Prostate gland (tissue), 2 donors: ENCODE measurements around the gene BTBD9. TPM values are rescaled to one million over a fixed set of nuclear protein-coding genes. Genes with fewer than 3 reads are reported as not detected.

ENCODE experiments used
- DNase-seq: peaks from one replicate; pipeline ENCODE4 v3.0.0-alpha.2; 2019; ENCODE audit warnings: low spot score
- H3K27ac ChIP-seq, 2 donors: fragments of 200-600 bp; sonication (generic); 2 replicates each; pipeline ENCODE4 v1.5.1; 2017 to 2019
- H3K27me3 ChIP-seq: fragments of 200-600 bp; sonication (generic); replicated peaks from 2 replicates; pipeline ENCODE4 v1.5.1; 2019; ENCODE audit not compliant: insufficient read depth
- H3K36me3 ChIP-seq, 2 donors: fragments of 200-600 bp; sonication (generic); 1 replicate in 1 of 2; 2 replicates in 1 of 2; pipeline versions ENCODE4 v1.5.1 to v1.8.1; 2017 to 2019
- H3K4me1 ChIP-seq: fragments of 200-600 bp; sonication (generic); replicated peaks from 2 replicates; pipeline ENCODE4 v1.5.1; 2019
- H3K4me3 ChIP-seq, 2 donors: fragments of 200-600 bp; sonication (generic); 2 replicates each; pipeline ENCODE4 v1.5.1; 2017 to 2019
- H3K9me3 ChIP-seq: fragments of 200-600 bp; sonication (generic); 2 replicates; pipeline ENCODE4 v1.5.1; 2017
- POLR2A ChIP-seq: fragments of 450-650 bp; IDR thresholded peaks from one replicate; pipeline ENCODE4 v1.6.1; 2016; ENCODE audit warnings: antibody characterized with exemption, mild to moderate bottlenecking
- POLR2AphosphoS5 ChIP-seq: sonication (generic); formaldehyde crosslinking; IDR thresholded peaks from one replicate; pipeline ENCODE4 v1.6.1; 2017; ENCODE audit warnings: antibody characterized with exemption
- WGBS: methylation state at CpG from one replicate; pipeline ENCODE4 v1.1.5; 2018; 5-methylcytosine and 5-hydroxymethylcytosine counted together
- intact Hi-C: fragments of 100-400 bp; cut with DNase I; formaldehyde crosslinking; loops from one replicate; pipeline ENCODE4 v1.14.2; 2022
- total RNA-seq, 2 donors: library from RNA; depleted of rRNA; stranded (reverse); fragments of >200 nt; gene quantifications; one replicate each; pipeline ENCODE4 v1.1.0, GENCODE V29; 2016
- TF ChIP-seq, protein P1 (sequence below), 4 experiments: fragments of 200-600 bp in 2 of 4; fragments of 450-650 bp in 2 of 4; sonication (generic) in 2 of 4; IDR thresholded peaks; 1 replicate in 3 of 4; 2 replicates in 1 of 4; pipeline ENCODE4 v1.5.1; 2016 to 2019; ENCODE audit warnings: antibody characterized with exemption in 4 of 4, mild to moderate bottlenecking in 2 of 4, moderate library complexity in 2 of 4

BTBD9 gene
- total RNA-seq, 2 donors from 2014 or later, result 11.2 to 17.4 TPM

- 87% methylated on average over 7 of the region's 7 CpGs for WGBS
- H3K4me1 ChIP-seq, result no peaks in the 10 kb centered on the region
- no peaks in the 10 kb centered on the region for H3K9me3 ChIP-seq
- H3K36me3 ChIP-seq, result no peaks in the 10 kb centered on the region
- H3K27ac ChIP-seq, result no peak overlapping the region
- no peak for DNase-seq
- TF ChIP-seq, protein P1, sequence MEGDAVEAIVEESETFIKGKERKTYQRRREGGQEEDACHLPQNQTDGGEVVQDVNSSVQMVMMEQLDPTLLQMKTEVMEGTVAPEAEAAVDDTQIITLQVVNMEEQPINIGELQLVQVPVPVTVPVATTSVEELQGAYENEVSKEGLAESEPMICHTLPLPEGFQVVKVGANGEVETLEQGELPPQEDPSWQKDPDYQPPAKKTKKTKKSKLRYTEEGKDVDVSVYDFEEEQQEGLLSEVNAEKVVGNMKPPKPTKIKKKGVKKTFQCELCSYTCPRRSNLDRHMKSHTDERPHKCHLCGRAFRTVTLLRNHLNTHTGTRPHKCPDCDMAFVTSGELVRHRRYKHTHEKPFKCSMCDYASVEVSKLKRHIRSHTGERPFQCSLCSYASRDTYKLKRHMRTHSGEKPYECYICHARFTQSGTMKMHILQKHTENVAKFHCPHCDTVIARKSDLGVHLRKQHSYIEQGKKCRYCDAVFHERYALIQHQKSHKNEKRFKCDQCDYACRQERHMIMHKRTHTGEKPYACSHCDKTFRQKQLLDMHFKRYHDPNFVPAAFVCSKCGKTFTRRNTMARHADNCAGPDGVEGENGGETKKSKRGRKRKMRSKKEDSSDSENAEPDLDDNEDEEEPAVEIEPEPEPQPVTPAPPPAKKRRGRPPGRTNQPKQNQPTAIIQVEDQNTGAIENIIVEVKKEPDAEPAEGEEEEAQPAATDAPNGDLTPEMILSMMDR (IDR thresholded peaks at IDR 0.05), result no peak
- no peak for TF ChIP-seq POLR2A
- no peak for TF ChIP-seq POLR2AphosphoS5
- H3K27me3 ChIP-seq, result no peaks in the 10 kb centered on the region
- intact Hi-C loops, result no loop called here
- no peak overlapping the region for H3K4me3 ChIP-seq
These were observed 38.5 kb upstream of the BTBD9 start for GRCh38 chr6:38678178-38678760.

- no peak overlapping the region for H3K27ac ChIP-seq
- 81% methylated on average over 1 of the region's 1 CpG for WGBS
These were observed 37.3 kb upstream of the BTBD9 start for GRCh38 chr6:38676974-38677544.

DNA sequence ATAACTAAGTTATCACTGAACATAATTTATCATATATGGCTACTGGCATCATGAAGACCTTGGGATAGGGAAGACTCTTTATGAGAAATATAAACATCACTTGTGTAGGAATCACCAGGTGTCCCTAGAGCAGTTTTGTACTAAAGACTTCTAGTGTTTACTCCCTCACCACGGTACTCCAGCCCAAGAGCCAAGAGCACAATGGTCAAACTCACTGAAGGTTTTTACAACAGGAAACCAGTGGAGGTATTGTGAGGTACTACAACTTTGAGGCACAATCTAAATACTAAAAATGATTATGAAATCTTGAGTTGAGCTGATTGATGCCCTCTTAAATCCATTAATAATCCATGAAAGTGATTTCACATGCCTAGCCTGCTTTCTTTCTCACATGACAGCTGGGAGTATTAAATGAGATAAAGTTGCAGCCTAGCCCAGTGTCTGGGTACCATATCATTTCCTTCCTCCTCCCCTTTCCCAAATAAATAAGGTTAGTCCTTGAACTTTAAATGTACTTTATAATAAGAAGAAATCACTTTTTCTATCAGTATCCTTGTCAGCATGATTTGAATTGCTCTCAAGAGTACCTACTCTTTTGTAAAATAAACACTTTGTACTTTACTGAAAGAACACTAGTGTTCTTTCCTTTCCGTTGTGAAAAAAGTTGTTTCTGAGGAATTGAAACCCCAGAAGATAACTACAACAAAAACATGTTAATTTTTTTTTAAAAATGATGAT lies 36.7 kb upstream of the BTBD9 start:
- Histone ChIP-seq H3K4me3 (no peak overlapping the region), H3K4me1 (no peaks in the 10 kb centered on the region), H3K27ac (no peak overlapping the region), H3K36me3 (no peaks in the 10 kb centered on the region), H3K9me3 (no peaks in the 10 kb centered on the region), H3K27me3 (no peaks in the 10 kb centered on the region)
- TF ChIP-seq POLR2A, result no peak
- TF ChIP-seq, protein P1 (IDR thresholded peaks at IDR 0.05), result no peak
- 47% methylated on average over 2 of the region's 2 CpGs for WGBS
- no peak for DNase-seq
- intact Hi-C loops, result no loop called here

More at GRCh38 chr6:38676974-38677544, 37.3 kb upstream of the BTBD9 start:
- H3K4me3 ChIP-seq, result no peak overlapping the region
- TF ChIP-seq POLR2AphosphoS5 (no peak), POLR2A (no peak)
- TF ChIP-seq, protein P1 (IDR thresholded peaks at IDR 0.05), result no peak
- H3K27me3 ChIP-seq, result no peaks in the 10 kb centered on the region
- no peak for DNase-seq
- no peaks in the 10 kb centered on the region for H3K36me3 ChIP-seq
- no peaks in the 10 kb centered on the region for H3K4me1 ChIP-seq
- intact Hi-C loops, result no loop called here
- H3K9me3 ChIP-seq, result no peaks in the 10 kb centered on the region

DNA sequence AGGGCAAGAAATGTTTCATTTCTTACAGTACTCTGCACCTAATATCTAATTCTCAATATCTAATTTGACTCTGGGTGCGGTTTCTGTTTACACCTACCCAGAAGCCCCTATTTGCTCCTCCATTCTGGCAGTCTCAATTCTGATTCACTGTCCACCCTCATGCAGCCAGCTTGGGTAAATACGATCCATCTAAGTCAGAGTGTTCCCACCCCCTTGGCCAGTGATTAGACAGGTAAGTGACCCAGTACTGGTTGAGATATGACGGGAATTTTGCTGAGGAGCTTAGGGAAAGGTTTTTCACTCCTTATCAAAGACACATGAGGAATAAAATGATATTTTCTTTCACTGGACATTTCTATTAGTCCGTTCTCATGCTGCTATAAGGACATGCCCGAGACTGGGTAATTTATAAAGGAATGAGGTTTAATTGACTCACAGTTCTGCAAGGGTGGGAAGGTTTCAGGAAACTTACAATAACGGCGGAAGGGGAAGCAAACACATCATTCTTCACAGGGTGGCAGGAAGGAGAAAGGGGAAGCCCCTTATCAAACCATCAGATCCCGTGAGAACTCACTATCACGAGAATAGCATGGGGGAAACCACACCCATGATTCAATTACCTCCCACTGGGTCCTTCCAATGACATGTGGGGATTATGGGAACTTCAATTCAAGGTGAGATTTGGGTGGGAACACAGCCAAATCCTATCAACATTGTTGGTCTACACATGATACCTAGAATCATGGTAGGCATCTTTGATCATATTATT lies 33.9 kb upstream of the BTBD9 start:
- intact Hi-C loops, result no loop called here
- TF ChIP-seq POLR2AphosphoS5 (no peak), POLR2A (no peak)
- TF ChIP-seq, protein P1 (IDR thresholded peaks at IDR 0.05), result no peak

More for the DNA sequence above, 33.9 kb upstream of the BTBD9 start:
- no peak overlapping the region for H3K27ac ChIP-seq
- 46% methylated on average over 9 of the region's 9 CpGs for WGBS
- DNase-seq, result no peak
- H3K4me1 ChIP-seq, result no peaks in the 10 kb centered on the region
- H3K36me3 ChIP-seq, result no peaks in the 10 kb centered on the region
- no peak overlapping the region for H3K4me3 ChIP-seq
- H3K27me3 ChIP-seq, result no peaks in the 10 kb centered on the region
- H3K9me3 ChIP-seq, result no peaks in the 10 kb centered on the region
